ENCODE data around the gene EVA1A. TPM values are rescaled to one million over a fixed set of nuclear protein-coding genes. Genes with fewer than 3 reads are reported as not detected.

EVA1A gene
- total and polyA plus RNA-seq, 2 of the 8 experiments (the other 6 are each of a cell fraction or from before 2014, with no cell fraction given), result 2.4 to 4.3 TPM

DNA sequence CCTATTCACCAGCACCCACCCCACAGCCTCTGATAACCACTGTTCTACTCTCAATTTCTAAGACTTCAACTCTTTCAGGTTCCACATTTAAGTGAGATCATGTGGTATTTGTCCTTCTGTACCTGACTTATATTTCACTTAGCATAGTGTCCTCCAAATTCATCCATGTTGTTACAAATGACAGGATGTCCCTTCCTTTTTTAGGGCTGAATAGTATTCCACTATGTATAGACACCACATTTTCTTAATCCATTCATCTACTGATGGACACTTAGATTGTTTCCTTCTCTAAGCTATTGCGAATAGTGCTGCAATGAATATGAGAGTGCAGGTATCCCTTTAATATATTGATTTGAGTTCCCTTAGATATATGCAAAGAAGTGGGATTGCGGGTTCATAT lies 100.1 kb downstream of the EVA1A start (continued):
- TF ChIP-seq, protein P1, sequence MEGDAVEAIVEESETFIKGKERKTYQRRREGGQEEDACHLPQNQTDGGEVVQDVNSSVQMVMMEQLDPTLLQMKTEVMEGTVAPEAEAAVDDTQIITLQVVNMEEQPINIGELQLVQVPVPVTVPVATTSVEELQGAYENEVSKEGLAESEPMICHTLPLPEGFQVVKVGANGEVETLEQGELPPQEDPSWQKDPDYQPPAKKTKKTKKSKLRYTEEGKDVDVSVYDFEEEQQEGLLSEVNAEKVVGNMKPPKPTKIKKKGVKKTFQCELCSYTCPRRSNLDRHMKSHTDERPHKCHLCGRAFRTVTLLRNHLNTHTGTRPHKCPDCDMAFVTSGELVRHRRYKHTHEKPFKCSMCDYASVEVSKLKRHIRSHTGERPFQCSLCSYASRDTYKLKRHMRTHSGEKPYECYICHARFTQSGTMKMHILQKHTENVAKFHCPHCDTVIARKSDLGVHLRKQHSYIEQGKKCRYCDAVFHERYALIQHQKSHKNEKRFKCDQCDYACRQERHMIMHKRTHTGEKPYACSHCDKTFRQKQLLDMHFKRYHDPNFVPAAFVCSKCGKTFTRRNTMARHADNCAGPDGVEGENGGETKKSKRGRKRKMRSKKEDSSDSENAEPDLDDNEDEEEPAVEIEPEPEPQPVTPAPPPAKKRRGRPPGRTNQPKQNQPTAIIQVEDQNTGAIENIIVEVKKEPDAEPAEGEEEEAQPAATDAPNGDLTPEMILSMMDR (IDR thresholded peaks at IDR 0.05; ENCODE audit: control extremely low read depth in 1 of 3, insufficient read depth in 1 of 3, low read depth in 1 of 3, low read length in 3 of 3), result no peak
- TF ChIP-seq POU5F1 (IDR thresholded peaks at IDR 0.05; ENCODE audit: low read depth, low read length), result no peak
- no peak for TF ChIP-seq TCF12 (IDR thresholded peaks at IDR 0.05; ENCODE audit: low read depth, low read length)
- no peak for TF ChIP-seq SIX5 (IDR thresholded peaks at IDR 0.05; ENCODE audit: low read depth, low read length)
- TF ChIP-seq HDAC2 (IDR thresholded peaks at IDR 0.05; ENCODE audit: borderline replicate concordance in 1 of 2, low read depth in 2 of 2, low read length in 2 of 2), result no peak
- TF ChIP-seq EZH2 (IDR thresholded peaks at IDR 0.05; ENCODE audit: low read depth, low read length, severe bottlenecking), result no peak
- TF ChIP-seq NRF1 (IDR thresholded peaks at IDR 0.05; ENCODE audit: low read depth, low read length), result no peak
- TF ChIP-seq, protein P2, sequence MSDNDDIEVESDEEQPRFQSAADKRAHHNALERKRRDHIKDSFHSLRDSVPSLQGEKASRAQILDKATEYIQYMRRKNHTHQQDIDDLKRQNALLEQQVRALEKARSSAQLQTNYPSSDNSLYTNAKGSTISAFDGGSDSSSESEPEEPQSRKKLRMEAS (IDR thresholded peaks at IDR 0.05), result no peak
- no peak for TF ChIP-seq RNF2 (IDR thresholded peaks at IDR 0.05; ENCODE audit: borderline replicate concordance, low read depth, low read length, missing control alignments, poor library complexity, severe bottlenecking)

Measured in H1 (cell line).